ENCODE results near the gene EIF2S3. TPM values are rescaled to one million over a fixed set of nuclear protein-coding genes. Genes with fewer than 3 reads are reported as not detected.

The EIF2S3 gene
- polyA plus RNA-seq, 1 donor from 2014 or later: 93.9 TPM

DNA sequence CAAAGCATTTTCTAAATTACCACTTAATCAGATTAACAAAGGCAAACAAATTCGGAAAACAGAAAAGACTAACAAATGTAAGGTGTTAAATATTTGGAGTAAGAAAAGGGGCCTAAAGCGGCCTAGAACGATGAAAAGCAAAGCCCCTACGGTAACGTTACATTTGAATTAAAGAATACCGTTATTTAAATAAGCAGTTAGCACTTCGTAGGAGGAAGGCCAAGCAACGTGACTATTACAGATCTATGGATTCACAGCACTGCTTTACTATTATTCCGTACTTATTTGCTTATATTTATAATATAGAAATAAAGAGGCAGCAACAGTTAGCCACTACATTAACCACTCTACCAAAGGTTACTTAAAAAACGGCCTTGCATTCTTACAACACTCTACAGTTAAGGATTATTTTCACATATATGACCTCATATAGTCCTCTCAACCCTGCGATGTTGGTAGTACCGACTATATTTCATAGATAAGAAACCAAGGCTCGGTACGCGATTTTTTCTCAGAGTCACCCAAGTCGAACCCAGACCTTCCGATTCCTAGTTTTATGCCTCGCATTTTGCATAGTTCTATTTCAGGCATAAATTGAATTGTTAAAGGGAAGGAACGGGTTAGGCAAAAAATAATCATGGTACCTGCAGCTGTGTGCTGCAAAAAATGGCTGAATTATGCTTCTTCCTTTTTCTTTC is 30.6 kb upstream of the EIF2S3 start:
- H3K36me3 ChIP-seq (ENCODE audit: insufficient read depth, low read length): no peaks in the 10 kb centered on the region
- no peaks in the 10 kb centered on the region for H4K20me1 ChIP-seq (ENCODE audit: insufficient read depth)
- no peaks in the 10 kb centered on the region for H3K9me3 ChIP-seq (ENCODE audit: low read length)
- H3K27ac ChIP-seq (ENCODE audit: low read length): peak overlapping the region; percentile 74
- H3K4me2 ChIP-seq (ENCODE audit: low read length): peak overlapping the region; percentile 78
- H3K27me3 ChIP-seq (ENCODE audit: insufficient read depth, low read depth, low read length): no peaks in the 10 kb centered on the region
- peak overlapping the region; percentile 14 for H2AFZ ChIP-seq (ENCODE audit: low read depth, low read length)
- TF ChIP-seq RAD21 (conservative IDR thresholded peaks at IDR 0.05): no peak
- TF ChIP-seq, protein P1, sequence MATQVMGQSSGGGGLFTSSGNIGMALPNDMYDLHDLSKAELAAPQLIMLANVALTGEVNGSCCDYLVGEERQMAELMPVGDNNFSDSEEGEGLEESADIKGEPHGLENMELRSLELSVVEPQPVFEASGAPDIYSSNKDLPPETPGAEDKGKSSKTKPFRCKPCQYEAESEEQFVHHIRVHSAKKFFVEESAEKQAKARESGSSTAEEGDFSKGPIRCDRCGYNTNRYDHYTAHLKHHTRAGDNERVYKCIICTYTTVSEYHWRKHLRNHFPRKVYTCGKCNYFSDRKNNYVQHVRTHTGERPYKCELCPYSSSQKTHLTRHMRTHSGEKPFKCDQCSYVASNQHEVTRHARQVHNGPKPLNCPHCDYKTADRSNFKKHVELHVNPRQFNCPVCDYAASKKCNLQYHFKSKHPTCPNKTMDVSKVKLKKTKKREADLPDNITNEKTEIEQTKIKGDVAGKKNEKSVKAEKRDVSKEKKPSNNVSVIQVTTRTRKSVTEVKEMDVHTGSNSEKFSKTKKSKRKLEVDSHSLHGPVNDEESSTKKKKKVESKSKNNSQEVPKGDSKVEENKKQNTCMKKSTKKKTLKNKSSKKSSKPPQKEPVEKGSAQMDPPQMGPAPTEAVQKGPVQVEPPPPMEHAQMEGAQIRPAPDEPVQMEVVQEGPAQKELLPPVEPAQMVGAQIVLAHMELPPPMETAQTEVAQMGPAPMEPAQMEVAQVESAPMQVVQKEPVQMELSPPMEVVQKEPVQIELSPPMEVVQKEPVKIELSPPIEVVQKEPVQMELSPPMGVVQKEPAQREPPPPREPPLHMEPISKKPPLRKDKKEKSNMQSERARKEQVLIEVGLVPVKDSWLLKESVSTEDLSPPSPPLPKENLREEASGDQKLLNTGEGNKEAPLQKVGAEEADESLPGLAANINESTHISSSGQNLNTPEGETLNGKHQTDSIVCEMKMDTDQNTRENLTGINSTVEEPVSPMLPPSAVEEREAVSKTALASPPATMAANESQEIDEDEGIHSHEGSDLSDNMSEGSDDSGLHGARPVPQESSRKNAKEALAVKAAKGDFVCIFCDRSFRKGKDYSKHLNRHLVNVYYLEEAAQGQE (IDR thresholded peaks at IDR 0.05; ENCODE audit: borderline replicate concordance): peak; percentile 22
- TF ChIP-seq MXI1 (conservative IDR thresholded peaks at IDR 0.05; ENCODE audit: poor library complexity, severe bottlenecking): no peak
- TF ChIP-seq POLR2AphosphoS5 (IDR thresholded peaks at IDR 0.05): no peak
- no peak for TF ChIP-seq EZH2 (IDR thresholded peaks at IDR 0.05; ENCODE audit: borderline replicate concordance, insufficient read depth, low read length, poor library complexity, severe bottlenecking)
- TF ChIP-seq TAF1 (IDR thresholded peaks at IDR 0.05; ENCODE audit: low read depth): no peak
- TF ChIP-seq SMC3 (conservative IDR thresholded peaks at IDR 0.05; ENCODE audit: poor library complexity): no peak
- no peaks in the 10 kb centered on the region for H3K9me2 ChIP-seq (ENCODE audit: insufficient read depth, low read length)
- H3K4me3 ChIP-seq (ENCODE audit: low read length): peak overlapping the region; percentile 78
- peaks cover 13% of the 10 kb centered on the region for H3K79me2 ChIP-seq (replicated peaks; ENCODE audit: insufficient read depth, low read length)
- peak overlapping the region; percentile 75 for H3K9ac ChIP-seq (ENCODE audit: low read length)
- H3F3A ChIP-seq (ENCODE audit: insufficient read depth, low read length, poor library complexity, severe bottlenecking): no peaks in the 10 kb centered on the region

- Histone ChIP-seq H3K9ac (ENCODE audit: low read length) (peak overlapping the region; percentile 75), H3F3A (ENCODE audit: insufficient read depth, low read length, poor library complexity, severe bottlenecking) (no peaks in the 10 kb centered on the region), H2AFZ (ENCODE audit: low read depth, low read length) (no peak overlapping the region), H3K27me3 (ENCODE audit: insufficient read depth, low read depth, low read length) (no peaks in the 10 kb centered on the region), H4K20me1 (ENCODE audit: insufficient read depth) (no peaks in the 10 kb centered on the region), H3K79me2 (replicated peaks; ENCODE audit: insufficient read depth, low read length) (peaks cover 13% of the 10 kb centered on the region), H3K4me2 (ENCODE audit: low read length) (no peak overlapping the region), H3K27ac (ENCODE audit: low read length) (peak overlapping the region; percentile 85), H3K9me2 (ENCODE audit: insufficient read depth, low read length) (no peaks in the 10 kb centered on the region), H3K4me3 (ENCODE audit: low read length) (peak overlapping the region; percentile 78), H3K9me3 (ENCODE audit: low read length) (no peaks in the 10 kb centered on the region), H3K36me3 (ENCODE audit: insufficient read depth, low read length) (no peaks in the 10 kb centered on the region)
- TF ChIP-seq SMC3 (conservative IDR thresholded peaks at IDR 0.05; ENCODE audit: poor library complexity) (no peak), TAF1 (IDR thresholded peaks at IDR 0.05; ENCODE audit: low read depth) (no peak), RAD21 (conservative IDR thresholded peaks at IDR 0.05) (peak; percentile 12), MXI1 (conservative IDR thresholded peaks at IDR 0.05; ENCODE audit: poor library complexity, severe bottlenecking) (peak; percentile 59), EP300 (conservative IDR thresholded peaks at IDR 0.05; ENCODE audit: poor library complexity, severe bottlenecking) (no peak), POLR2AphosphoS5 (IDR thresholded peaks at IDR 0.05) (peak; percentile 57), EZH2 (IDR thresholded peaks at IDR 0.05; ENCODE audit: borderline replicate concordance, insufficient read depth, low read length, poor library complexity, severe bottlenecking) (no peak)
- TF ChIP-seq, protein P1 (IDR thresholded peaks at IDR 0.05; ENCODE audit: borderline replicate concordance): no peak
- TF ChIP-seq, protein P2, sequence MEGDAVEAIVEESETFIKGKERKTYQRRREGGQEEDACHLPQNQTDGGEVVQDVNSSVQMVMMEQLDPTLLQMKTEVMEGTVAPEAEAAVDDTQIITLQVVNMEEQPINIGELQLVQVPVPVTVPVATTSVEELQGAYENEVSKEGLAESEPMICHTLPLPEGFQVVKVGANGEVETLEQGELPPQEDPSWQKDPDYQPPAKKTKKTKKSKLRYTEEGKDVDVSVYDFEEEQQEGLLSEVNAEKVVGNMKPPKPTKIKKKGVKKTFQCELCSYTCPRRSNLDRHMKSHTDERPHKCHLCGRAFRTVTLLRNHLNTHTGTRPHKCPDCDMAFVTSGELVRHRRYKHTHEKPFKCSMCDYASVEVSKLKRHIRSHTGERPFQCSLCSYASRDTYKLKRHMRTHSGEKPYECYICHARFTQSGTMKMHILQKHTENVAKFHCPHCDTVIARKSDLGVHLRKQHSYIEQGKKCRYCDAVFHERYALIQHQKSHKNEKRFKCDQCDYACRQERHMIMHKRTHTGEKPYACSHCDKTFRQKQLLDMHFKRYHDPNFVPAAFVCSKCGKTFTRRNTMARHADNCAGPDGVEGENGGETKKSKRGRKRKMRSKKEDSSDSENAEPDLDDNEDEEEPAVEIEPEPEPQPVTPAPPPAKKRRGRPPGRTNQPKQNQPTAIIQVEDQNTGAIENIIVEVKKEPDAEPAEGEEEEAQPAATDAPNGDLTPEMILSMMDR (IDR thresholded peaks at IDR 0.05; ENCODE audit: poor library complexity, severe bottlenecking): no peak
Measured at GRCh38 chrX:24024819-24025740, 29.7 kb upstream of the EIF2S3 start.
